ENCODE measurements around the gene CRACDL. TPM values are rescaled to one million over a fixed set of nuclear protein-coding genes. Genes with fewer than 3 reads are reported as not detected.

Gene CRACDL
- polyA plus RNA-seq, 4 donors: 2.7 to 3.7 (median 3.1) TPM

DNA sequence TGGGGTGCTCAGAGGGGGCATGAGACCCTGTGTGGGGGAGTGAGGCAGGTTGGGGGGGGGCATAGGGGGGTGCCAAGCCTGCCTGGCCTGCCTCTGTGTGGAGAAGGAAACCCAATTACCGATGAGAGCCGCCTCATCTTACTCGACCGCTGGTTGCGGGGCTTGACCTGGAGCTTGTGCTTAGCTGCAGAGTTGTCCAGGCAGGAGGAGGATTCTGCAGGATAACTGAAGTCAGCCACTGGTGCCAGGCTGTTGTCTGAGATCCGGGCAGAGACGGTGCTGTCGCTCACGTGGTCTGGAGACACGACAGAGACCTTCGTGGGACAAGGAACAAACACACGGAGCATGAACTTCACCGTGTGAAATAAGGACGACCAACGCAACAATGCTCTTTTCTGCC, 109.2 kb downstream of the CRACDL start:
- no peak for DNase-seq (ENCODE audit: low read depth in 4 of 4, low spot score in 2 of 4)

DNA sequence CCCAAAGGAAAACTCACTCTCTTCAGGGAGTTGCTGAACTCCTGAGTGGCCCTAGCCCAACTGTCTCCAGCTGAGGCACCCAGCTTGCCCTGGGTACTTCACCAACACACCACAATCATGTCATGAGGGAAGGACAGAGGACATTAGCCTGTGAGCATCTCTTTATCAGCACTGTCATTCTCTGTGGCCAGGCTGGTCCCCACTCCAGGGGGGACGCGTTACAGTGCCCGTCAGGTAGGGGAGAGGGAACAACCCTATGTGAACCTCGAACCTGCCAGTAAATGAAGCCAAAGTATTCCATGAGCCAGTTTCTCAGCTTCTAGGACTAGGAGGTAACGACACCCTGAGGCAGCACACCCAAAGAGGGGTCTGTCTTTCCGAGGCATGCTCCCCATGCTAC, 110.2 kb downstream of the CRACDL start:
- DNase-seq (ENCODE audit: low read depth in 4 of 4, low spot score in 2 of 4): no peak

DNA sequence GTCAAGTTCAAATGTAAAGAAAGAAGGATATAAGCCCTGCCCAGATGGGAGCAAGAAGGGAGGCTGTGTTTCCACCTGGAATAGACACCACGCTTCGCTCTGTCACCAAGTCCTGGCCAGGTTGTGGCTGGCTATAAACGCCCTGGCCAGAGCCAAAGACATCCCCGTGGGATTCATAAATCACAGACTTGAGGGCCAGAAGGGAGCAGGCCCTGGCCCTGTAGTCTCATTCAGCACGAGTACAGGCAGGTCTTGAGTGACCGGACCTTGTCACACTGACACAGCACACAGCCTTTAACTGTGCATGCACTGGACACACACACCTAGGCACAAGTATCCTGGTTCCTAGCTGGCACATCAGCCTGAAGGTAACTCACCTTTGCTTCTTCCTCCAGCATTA, 110.6 kb downstream of the CRACDL start:
- DNase-seq (ENCODE audit: low read depth in 4 of 4, low spot score in 2 of 4): no peak

DNA sequence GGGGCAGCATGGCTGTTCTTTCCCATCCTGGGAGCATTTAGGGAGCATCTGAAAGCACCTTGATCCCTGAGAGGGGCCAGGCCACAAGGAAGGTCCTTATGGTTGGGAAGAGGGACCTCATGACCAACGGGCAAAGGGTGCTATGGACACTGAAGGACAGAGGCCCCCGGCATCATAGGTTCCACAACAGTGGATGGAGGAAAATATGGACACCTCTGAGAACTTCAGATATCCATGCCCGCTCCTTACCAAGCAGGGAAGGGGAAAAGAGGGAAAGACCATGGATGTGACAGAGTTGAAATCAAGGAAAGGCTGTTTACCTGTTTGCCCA, 111.0 kb downstream of the CRACDL start:
- no peak for DNase-seq (ENCODE audit: low read depth in 4 of 4, low spot score in 2 of 4)

DNA sequence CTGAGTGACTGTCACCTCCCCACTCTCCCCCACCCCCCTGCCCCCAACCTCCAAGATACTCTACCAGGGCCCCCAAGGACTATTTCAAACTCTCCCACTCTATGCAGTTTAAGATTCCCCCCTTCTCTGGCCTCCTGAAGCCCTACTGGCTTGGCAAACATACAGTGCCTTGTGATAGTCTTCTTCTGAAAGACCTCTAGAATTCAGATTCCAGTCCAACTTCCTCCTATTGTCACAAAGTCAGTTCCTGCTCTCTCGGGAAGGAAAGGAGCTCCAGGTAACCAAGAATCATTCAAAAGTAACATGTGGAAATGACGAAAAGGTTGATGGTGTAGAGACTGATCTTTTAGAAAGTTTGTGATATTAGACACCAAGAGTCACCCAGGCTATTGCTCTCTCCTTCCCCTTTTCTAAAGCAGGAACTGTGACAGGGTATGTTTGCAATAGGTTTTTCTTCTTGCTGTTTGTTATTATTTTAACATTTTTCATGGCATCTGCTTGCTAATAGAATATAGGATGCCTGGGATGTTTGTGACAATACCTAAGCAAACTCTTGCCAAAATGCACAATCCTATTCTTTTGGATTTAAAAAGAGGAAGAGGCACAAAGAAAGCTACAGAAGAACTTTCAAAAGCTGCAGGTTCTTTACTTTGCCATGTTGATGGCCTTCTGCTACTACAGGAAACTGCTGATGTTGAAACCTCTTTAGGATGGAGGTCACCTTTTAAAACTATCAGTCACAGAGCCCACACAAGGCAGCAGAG, 111.6 kb downstream of the CRACDL start:
- DNase-seq (ENCODE audit: low read depth in 4 of 4, low spot score in 2 of 4): no peak

DNA sequence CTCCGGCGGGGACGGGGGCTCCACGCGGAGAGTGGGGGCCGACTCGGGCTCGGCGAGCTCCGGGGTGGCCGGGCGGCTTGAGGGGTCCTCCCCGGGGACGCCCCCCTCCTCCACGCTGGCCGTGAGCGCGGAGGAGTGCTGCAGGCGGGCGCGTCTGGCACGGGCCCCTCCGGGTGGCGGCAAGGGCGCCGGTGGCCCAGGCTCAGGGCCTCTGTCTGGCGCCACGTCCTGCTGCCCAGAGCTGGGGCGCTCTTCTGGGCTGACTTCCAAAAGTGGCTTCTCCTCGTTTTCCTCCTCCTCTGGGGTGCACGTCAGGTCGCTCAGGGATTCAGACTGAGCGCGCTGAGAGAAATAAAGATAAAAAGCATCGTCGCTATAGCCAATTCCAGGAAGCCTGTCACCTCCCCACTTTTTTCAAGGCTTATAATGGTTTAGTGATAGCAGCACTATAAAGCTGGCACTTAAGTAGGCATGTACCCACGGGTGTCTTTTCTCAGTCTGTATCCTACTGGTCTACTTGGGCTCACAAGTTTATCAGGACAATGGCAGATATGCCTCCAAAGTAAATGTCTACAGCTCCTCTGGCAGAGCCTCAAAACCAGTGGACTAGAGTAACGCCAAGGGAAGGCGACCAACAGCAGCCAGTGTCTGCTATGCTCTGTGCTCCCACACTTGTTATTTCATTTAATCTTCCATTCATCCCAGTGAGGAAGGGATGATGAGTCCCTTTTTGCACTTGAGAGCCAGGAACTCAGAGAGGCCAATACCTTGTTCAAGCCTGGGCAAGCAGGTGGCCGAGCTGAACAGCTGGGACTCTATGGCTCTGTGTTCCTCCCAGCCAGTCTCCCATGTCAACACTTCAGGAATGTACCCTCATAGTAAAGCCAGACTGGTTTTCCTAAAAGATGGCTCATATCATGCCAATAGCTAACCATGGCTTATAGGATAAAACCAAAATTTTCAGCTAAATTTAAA, 112.5 kb downstream of the CRACDL start:
- no peak for DNase-seq (ENCODE audit: low read depth in 4 of 4, low spot score in 2 of 4)

DNA sequence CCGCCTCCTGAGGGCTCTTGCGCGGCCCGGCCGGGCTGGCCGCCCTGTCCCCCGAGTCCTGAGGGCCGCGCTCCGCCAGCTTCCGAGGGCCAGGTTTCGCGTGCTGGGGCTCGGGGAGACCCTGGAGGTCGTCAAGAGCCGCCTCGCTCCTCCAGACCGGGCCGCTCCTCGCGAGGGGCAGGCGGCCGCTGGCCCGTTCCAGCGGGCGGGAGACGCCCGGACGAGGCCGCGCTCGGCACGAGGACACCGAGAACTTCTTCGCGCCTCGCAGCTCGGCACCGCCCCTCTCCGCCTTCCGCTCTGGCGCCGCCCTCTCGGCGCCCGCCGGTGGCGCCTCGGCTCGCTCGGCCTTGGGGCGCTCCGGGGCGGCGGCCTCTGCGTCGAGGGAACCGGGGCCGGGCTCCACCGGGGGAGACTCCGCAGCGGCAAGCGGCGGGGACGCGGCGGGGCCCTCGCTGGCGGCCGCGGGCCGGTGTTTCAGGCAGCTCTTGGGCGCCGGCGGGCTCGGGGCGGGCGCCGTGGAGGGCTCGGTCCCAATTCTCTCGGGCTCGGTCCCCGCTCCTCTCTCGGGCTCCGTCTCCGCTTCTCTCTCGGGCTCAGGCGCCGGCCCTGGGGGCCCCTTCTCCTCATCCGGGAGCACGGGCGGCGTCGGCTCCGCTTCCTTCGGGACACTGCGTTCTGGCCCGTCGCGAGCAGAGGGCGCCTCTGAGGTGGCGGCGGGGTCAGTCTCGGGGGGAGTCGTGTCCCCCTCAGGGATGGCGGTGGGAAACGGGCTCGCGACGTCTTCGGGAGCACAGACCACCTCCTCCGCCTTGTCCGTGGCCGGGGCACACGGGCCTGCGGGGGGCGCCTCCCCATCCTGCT, 113.5 kb downstream of the CRACDL start:
- no peak for DNase-seq (ENCODE audit: low read depth in 4 of 4, low spot score in 2 of 4)

DNA sequence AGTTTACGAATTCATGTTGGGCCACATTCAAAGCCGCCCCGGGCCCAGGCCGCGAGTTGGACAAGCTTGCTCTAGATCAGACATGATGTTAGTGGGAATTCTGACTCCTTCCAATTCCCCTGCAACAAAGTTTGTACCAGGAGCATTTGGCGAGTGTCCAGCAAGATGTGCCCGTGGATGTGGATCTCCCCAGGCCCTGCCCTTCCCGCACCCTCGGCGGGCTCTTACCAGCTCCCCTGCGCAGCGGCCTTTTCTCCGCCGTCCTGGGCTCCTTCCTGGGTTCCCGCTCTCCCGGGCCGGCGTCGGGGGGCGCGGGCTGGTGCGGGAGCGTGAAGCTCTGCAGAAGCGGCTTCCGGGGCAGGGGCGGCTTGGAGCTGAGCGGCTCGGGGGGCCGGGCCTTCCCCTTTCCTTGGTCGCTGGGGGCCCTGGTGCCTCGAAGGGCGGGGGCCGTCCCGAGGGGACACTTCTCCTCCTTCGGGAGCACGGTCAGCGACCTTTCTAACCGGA, 114.3 kb downstream of the CRACDL start:
- no peak for DNase-seq (ENCODE audit: low read depth in 4 of 4, low spot score in 2 of 4)

DNA sequence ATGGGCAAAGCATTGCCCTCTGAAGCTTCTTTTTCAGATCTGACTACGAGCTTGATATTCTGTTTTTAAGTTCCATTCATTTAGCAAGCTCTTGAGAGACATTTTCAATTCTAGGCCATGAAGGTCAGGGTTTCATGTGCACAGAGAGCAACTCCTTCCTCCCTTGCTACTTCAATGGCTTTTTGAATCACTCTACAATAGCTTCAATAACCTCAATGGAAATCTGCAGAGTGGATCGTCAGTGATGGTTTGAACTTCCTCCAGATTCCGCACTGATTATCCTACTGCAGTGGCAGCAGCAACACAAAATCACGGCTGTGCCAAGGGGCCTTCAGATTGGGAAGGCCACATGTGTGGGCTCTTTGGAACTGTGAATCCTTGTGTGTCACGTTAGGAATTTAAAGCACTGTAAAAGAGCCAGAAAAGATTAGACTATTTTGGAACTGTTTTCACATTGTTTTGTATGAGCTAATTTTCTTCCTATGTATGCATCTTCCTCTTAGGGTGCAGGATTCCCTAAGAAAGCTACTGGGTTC, 116.7 kb downstream of the CRACDL start:
- no peak for DNase-seq (ENCODE audit: low read depth in 4 of 4, low spot score in 2 of 4)

DNA sequence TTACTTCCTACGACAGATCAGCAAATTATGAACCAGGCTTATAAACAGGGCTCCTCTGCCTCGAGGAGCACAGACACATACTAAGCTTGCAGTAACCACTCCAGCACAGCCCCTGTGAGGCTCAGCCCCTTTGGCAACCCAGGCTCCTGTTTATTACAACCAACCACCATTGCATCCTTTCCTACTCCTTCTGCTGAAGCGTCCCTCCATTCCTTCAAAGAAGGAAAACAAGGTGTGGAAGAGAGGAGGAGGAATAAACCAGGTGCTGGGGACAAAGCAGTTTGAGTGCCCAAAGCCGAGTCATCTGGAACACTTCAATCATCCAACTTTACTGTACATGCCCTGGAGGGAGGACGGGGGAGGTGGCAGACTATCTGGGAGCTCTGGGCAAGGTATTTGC, 117.9 kb downstream of the CRACDL start:
- DNase-seq (ENCODE audit: low read depth in 4 of 4, low spot score in 2 of 4): no peak

DNA sequence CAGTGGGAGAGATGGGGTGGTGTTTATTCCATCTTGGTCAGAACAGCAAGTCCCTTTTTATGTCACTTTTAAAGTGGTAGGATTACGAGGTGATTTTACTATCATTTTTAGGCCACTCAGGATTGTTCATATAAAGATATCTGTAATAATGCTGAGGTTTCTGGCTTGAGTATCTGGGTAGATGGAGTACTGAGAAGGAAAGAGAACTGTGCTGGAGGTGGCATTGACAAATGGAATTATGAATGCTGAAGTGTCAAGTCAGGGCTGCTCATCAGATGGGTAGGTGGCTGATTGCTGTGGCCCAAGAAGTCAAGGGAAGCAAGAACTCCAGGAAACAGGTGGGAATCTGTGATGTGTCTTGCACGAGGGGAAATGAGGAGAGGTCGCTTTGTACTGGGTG, 119.7 kb downstream of the CRACDL start:
- DNase-seq (ENCODE audit: low read depth in 4 of 4, low spot score in 2 of 4): no peak

DNA sequence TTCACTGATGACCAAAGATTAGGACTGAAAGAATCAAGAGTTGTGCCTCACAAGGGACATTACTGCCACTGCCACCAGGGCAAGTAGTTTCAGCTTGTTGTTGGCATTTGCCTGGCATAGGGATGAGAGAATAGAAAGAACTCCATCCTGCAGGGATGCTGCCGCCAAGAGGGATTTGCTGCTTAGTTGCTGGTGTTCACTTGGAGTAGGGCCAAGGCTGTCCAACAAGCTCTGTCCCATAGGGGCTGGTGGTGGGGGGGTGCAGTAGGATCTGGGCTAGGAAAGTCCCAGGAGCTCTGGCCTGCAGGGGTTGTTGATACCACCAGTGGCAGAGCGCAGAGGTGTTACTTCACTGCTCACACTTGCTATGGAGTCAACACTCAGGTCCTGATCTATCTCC, 120.2 kb downstream of the CRACDL start:
- no peak for DNase-seq (ENCODE audit: low read depth in 4 of 4, low spot score in 2 of 4)

DNA sequence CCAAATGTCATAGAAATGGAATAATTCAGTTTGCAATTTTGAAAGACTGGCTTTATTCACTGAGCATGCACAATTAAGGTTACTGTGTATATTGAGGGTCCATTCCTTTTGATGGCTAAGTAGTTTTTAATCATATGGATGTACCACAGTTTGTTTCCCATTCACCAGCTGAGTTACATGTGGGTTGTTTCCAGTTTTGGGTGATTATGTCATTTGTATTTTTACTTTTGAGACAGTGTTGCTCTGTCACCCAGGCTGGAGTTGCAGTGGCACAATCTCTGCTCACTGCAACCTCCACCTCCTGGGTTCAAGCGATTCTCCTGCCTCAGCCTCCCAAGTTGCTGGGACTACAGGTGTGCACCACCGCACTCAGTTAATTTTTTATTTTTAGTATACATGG, 124.3 kb downstream of the CRACDL start:
- no peak for DNase-seq (ENCODE audit: low read depth in 4 of 4, low spot score in 2 of 4)

DNA sequence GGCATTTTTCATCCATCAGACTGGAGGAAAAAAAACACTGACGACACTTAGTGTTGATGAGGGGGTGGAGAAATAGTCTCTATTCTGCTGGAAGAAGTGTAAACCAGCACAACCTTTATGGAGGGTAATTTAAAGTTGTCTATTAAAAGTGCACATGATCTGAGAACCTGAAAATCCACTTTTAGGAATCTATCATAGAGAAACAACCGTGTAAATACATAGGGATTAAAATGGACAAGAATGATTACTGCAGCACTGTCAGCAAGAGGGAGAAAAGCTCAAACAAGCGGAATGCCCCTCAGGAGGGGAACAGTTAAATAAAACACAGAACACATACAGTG, 125.5 kb downstream of the CRACDL start:
- DNase-seq (ENCODE audit: low read depth in 4 of 4, low spot score in 2 of 4): no peak

DNA sequence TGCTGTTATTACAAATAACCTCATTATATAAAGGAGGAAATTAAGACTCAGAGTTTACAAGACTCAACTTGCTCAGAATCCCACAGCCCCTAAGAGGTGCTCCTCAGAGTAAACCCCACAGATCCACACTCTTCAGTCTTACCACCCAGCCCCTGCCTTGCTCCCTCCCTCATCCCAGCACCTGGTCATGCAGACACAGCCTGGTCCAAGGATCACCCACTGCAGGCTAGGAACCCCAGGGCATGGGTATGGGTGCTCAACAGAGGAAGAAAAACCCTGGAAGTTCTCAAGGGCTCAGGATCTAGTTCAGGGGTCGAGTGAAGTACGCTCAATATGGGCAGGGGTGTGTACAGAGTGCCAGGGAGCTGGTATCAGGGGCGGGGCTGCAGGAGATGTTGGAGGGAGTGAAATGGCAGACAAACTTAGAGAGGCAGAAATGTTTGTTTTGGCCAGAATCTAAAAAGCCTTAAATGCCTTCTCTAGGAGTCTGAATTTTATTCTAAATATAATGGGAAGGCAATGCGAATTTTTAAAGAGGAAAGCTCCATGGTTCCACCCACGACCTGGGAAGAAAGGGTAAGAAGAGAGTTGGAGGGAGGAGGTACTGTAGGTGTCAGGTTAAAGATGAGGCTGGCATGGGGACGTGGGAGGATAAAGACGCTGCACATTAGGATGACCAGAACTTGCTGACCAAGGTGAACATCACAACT, 126.0 kb downstream of the CRACDL start:
- DNase-seq (ENCODE audit: low read depth in 4 of 4, low spot score in 2 of 4): no peak

DNA sequence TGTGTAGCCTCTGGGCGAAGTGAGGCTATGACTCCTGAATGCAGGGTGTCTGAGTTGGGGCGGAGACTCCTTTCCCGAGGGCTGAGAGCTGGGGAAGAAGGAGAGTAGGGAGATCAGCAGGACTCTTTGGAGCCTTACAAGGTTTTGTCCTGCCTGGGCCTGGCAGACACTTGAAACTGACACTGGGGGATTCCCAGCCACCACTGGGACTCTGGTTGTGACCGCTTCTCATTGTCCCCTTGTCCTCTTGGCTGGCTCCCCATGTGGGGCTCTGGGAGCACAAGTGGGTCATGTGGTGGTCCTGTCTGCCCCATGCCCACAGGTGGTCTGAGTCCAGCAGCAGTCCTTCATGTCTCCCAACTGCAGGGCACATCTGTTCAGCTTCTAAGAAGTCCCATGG, 126.9 kb downstream of the CRACDL start:
- DNase-seq (ENCODE audit: low read depth in 4 of 4, low spot score in 2 of 4): no peak

DNA sequence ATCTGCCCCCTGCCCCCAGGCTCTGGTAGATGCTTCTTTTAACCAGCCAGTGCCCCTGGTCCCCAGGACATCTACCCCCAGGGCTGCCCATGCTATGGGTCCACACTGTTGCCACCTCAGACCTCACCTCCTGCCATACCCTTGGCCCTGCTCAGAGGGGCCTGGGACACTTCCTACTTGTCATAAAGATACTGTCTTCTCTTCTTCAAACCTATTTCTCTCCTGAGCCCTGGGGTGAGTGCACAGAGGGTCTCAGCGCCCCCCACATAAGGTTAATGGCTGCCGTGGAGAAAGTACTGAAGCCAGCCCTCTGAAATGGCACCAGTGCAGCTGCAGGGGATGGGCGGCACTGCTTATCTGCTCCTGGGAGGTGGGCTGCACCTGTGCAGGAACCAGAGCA, 127.5 kb downstream of the CRACDL start:
- DNase-seq (ENCODE audit: low read depth in 4 of 4, low spot score in 2 of 4): no peak

DNA sequence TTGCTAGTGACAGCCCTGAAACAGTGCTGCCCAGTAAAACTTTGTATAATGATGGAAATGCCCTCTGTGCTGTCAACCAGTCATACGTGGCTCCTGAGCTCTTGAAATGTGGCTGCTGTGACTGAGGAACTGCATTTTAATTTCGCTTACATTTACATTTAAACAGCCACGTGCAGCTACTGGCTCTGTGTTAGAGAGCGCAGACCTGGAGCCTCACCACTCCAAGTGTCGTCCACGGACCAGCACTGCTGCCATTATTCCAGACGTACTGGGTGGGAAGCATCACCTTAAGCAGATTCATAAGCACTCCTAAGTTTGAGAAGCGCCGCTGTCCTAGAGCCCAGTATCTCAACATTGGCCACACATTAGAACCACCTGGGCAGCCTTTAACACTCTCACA, 128.1 kb downstream of the CRACDL start:
- no peak for DNase-seq (ENCODE audit: low read depth in 4 of 4, low spot score in 2 of 4)

DNA sequence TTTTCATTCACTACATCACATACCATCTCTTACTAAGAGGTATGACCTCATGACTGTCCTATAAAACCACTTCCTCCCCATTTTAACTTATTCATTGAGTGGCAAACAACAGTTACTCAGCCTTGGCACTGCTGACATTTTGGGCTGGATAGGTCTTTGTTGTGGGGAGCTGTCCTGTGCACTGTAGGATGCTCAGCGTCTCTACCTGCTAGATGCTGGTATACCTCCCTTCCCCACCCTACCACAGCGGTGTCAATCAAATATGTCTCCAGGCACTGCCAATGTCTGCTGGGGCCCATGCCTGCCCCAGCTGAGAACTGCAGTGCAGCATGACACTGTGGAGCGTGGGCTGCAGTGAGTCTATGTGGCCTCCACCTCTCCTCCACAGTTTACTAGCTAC, 128.8 kb downstream of the CRACDL start:
- no peak for DNase-seq (ENCODE audit: low read depth in 4 of 4, low spot score in 2 of 4)

DNA sequence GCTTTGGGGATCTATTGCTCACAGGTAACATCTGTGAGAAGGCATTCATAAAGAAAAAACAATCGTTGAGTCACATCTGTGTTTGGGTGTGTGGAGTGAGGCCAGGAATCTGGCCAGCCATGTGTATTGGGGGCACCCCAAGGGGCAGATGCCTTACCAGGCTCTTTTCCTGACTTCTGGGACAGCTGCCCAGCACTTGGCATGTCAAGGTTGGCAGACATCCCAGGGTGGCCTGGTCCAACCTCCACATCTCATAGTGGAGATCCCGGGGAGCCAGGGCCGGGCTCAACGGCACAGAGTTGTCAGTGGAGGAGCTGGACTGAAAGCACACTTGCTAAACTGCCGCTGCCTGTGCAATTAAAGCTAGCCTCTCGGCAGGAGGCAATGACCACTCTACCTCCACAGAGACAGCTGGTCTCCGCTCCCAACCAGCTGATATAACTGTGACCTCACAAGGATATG, 129.8 kb downstream of the CRACDL start:
- DNase-seq (ENCODE audit: low read depth in 4 of 4, low spot score in 2 of 4): no peak

All from left renal cortex interstitium (tissue), 4 donors.